ENCODE results near the gene UGT1A7.
"Not testable (repeated sequence)": the region's sequence is repeated elsewhere in the genome, so short reads cannot be mapped to it uniquely, and the experiment has no call there.

Gene UGT1A7

GRCh38 chr2:233712611-233713261 lies 31.0 kb downstream of the UGT1A7 start, which contains the start of gene UGT1A5:
Gene UGT1A5 (plus strand): TSS chr2:233712907. CDS start chr2:233712992, 85 bp downstream.
- no peak for DNase-seq (ENCODE audit: low spot score)

- no peak for DNase-seq (ENCODE audit: low spot score)
These were observed 31.5 kb downstream of the UGT1A7 start for GRCh38 chr2:233713262-233713615.

GRCh38 chr2:233714121-233714520 lies 32.4 kb downstream of the UGT1A7 start:
- no peak for DNase-seq (ENCODE audit: low spot score)

GRCh38 chr2:233718552-233718951 lies 36.9 kb downstream of the UGT1A7 start, which contains the start of gene UGT1A4:
Gene UGT1A4 (plus strand): TSS chr2:233718736. CDS start chr2:233718821, 85 bp downstream.
- DNase-seq (ENCODE audit: low spot score): no peak

GRCh38 chr2:233728723-233729301 lies 47.1 kb downstream of the UGT1A7 start, which contains the start of gene UGT1A3:
Gene UGT1A3 (plus strand): TSS chr2:233729042. CDS start chr2:233729127, 85 bp downstream.
- no peak for DNase-seq (ENCODE audit: low spot score)

GRCh38 chr2:233736868-233737653 lies 55.4 kb downstream of the UGT1A7 start:
- DNase-seq (ENCODE audit: low spot score): not testable (repeated sequence)

- DNase-seq (ENCODE audit: low spot score): no peak
These were observed 59.2 kb downstream of the UGT1A7 start for GRCh38 chr2:233740870-233741269.

- no peak for DNase-seq (ENCODE audit: low spot score)
These were observed 62.0 kb downstream of the UGT1A7 start for GRCh38 chr2:233743464-233744259.

- no peak for DNase-seq (ENCODE audit: low spot score)
These were observed 63.5 kb downstream of the UGT1A7 start for GRCh38 chr2:233745073-233745755.

- not testable (repeated sequence) for DNase-seq (ENCODE audit: low spot score)
These were observed 64.1 kb downstream of the UGT1A7 start for GRCh38 chr2:233745838-233746237.

- no peak for DNase-seq (ENCODE audit: low spot score)
These were observed 65.0 kb downstream of the UGT1A7 start for GRCh38 chr2:233746475-233747282.

GRCh38 chr2:233747283-233747544 lies 65.5 kb downstream of the UGT1A7 start:
- DNase-seq (ENCODE audit: low spot score): no peak

GRCh38 chr2:233750689-233751088 lies 69.0 kb downstream of the UGT1A7 start:
- DNase-seq (ENCODE audit: low spot score): not testable (repeated sequence)

GRCh38 chr2:233751212-233752009 lies 69.7 kb downstream of the UGT1A7 start:
- not testable (repeated sequence) for DNase-seq (ENCODE audit: low spot score)

- no peak for DNase-seq (ENCODE audit: low spot score)
These were observed 73.3 kb downstream of the UGT1A7 start for GRCh38 chr2:233754872-233755611.

- DNase-seq (ENCODE audit: low spot score): no peak
These were observed 74.9 kb downstream of the UGT1A7 start for GRCh38 chr2:233756429-233757081.

- no peak for DNase-seq (ENCODE audit: low spot score)
These were observed 76.4 kb downstream of the UGT1A7 start for GRCh38 chr2:233758141-233758540.

GRCh38 chr2:233758849-233759248 lies 77.1 kb downstream of the UGT1A7 start:
- DNase-seq (ENCODE audit: low spot score): no peak

GRCh38 chr2:233760043-233760442 lies 78.3 kb downstream of the UGT1A7 start, which contains the start of gene UGT1A1:
Gene UGT1A1 (plus strand): TSS chr2:233760270. CDS start chr2:233760288, 18 bp downstream.
- no peak for DNase-seq (ENCODE audit: low spot score)
